GM18868 (cell line): Measurements from ENCODE around the gene ITGA7.
A peak's percentile ranks its signal among the peaks of the same experiment; 100 is the strongest.

Experiments
- ATAC-seq: cut with Tn5 transposase; IDR thresholded peaks from one replicate; pipeline ENCODE4 v1.9.1; 2021; ENCODE audit warnings: mild to moderate bottlenecking, moderate library complexity; ENCODE audit not compliant: unreplicated experiment

The ITGA7 gene

GRCh38 chr12:55707841-55708694 lies at the start of gene ITGA7:
ITGA7 (minus strand) TSS chr12:55707904; CDS start chr12:55707682, 222 bp downstream.
- ATAC-seq: peak; percentile 61

GRCh38 chr12:55755246-55755645 lies 47.5 kb upstream of the ITGA7 start:
- ATAC-seq: no peak

GRCh38 chr12:55748230-55748993 lies 40.7 kb upstream of the ITGA7 start:
- no peak for ATAC-seq

- ATAC-seq: no peak
Measured at GRCh38 chr12:55746913-55747231, 39.2 kb upstream of the ITGA7 start.

GRCh38 chr12:55746174-55746912 lies 38.6 kb upstream of the ITGA7 start:
- no peak for ATAC-seq

GRCh38 chr12:55745361-55746173 lies 37.9 kb upstream of the ITGA7 start:
- no peak for ATAC-seq

GRCh38 chr12:55744340-55745030 lies 36.8 kb upstream of the ITGA7 start:
- no peak for ATAC-seq

GRCh38 chr12:55743406-55744339 lies 36.0 kb upstream of the ITGA7 start:
- ATAC-seq: peak; percentile 48

GRCh38 chr12:55742719-55743405 lies 35.2 kb upstream of the ITGA7 start, which contains the start of gene GDF11:
GDF11 (plus strand) TSS chr12:55743122; CDS start chr12:55743317, 195 bp downstream.
- ATAC-seq: peak; percentile 36

GRCh38 chr12:55741931-55742680 lies 34.4 kb upstream of the ITGA7 start:
- ATAC-seq: no peak

- ATAC-seq: no peak
Measured at GRCh38 chr12:55739025-55739378, 31.3 kb upstream of the ITGA7 start.

- ATAC-seq: peak; percentile 81
Measured at GRCh38 chr12:55738123-55739024, 30.7 kb upstream of the ITGA7 start.

- peak; percentile 18 for ATAC-seq
Measured at GRCh38 chr12:55737581-55738122, 29.9 kb upstream of the ITGA7 start.

- peak; percentile 52 for ATAC-seq
Measured at GRCh38 chr12:55736780-55737580, 29.3 kb upstream of the ITGA7 start.

GRCh38 chr12:55736076-55736475 lies 28.4 kb upstream of the ITGA7 start:
- ATAC-seq: no peak
